GM19240 (cell line): ENCODE results near the gene TRNAU1AP.
"Not testable (repeated sequence)": the region's sequence is repeated elsewhere in the genome, so short reads cannot be mapped to it uniquely, and the experiment has no call there.

Source experiments
- DNase-seq: peaks from one replicate; pipeline ENCODE4 v3.0.0; 2011; ENCODE audit warnings: low spot score; ENCODE audit not compliant: insufficient read length

The TRNAU1AP gene

GRCh38 chr1:28521502-28522164, 31.3 kb upstream of the TRNAU1AP start:
- DNase-seq = no peak

GRCh38 chr1:28522537-28522936, 30.3 kb upstream of the TRNAU1AP start:
- not testable (repeated sequence) for DNase-seq

GRCh38 chr1:28525002-28525642, 27.8 kb upstream of the TRNAU1AP start:
- DNase-seq = not testable (repeated sequence)

GRCh38 chr1:28526886-28527285, 26.0 kb upstream of the TRNAU1AP start:
- DNase-seq = no peak

- no peak for DNase-seq
These were observed 22.4 kb upstream of the TRNAU1AP start for GRCh38 chr1:28530456-28530855.

GRCh38 chr1:28534671-28535070, 18.2 kb upstream of the TRNAU1AP start:
- no peak for DNase-seq

- DNase-seq = no peak
These were observed 17.7 kb upstream of the TRNAU1AP start for GRCh38 chr1:28535180-28535579.

GRCh38 chr1:28537457-28538199, 15.3 kb upstream of the TRNAU1AP start:
- no peak for DNase-seq

- DNase-seq = no peak
These were observed 14.6 kb upstream of the TRNAU1AP start for GRCh38 chr1:28538286-28538685.

- DNase-seq = no peak
These were observed 12.2 kb upstream of the TRNAU1AP start for GRCh38 chr1:28540651-28541050.

GRCh38 chr1:28541414-28542015, 11.4 kb upstream of the TRNAU1AP start:
- not testable (repeated sequence) for DNase-seq

GRCh38 chr1:28545246-28545628, 7.6 kb upstream of the TRNAU1AP start:
- no peak for DNase-seq

GRCh38 chr1:28548318-28548717, 4.6 kb upstream of the TRNAU1AP start:
- DNase-seq = no peak

GRCh38 chr1:28551381-28551780, 1.5 kb upstream of the TRNAU1AP start:
- no peak for DNase-seq

GRCh38 chr1:28560886-28561285, 8.0 kb downstream of the TRNAU1AP start:
- no peak for DNase-seq

GRCh38 chr1:28564310-28564709, 11.4 kb downstream of the TRNAU1AP start:
- DNase-seq = no peak

GRCh38 chr1:28565040-28565439, 12.2 kb downstream of the TRNAU1AP start:
- DNase-seq = no peak

GRCh38 chr1:28565726-28566125, 12.8 kb downstream of the TRNAU1AP start:
- DNase-seq = no peak

GRCh38 chr1:28566931-28567330, 14.0 kb downstream of the TRNAU1AP start:
- DNase-seq = no peak

- no peak for DNase-seq
These were observed 19.0 kb downstream of the TRNAU1AP start for GRCh38 chr1:28571911-28572310.

- not testable (repeated sequence) for DNase-seq
These were observed 20.0 kb downstream of the TRNAU1AP start for GRCh38 chr1:28572891-28573290.

- DNase-seq = no peak
These were observed 20.7 kb downstream of the TRNAU1AP start for GRCh38 chr1:28573564-28573963.
